ENCODE measurements around the gene IFITM5. TPM values are rescaled to one million over a fixed set of nuclear protein-coding genes. Genes with fewer than 3 reads are reported as not detected.

IFITM5 gene
- total and polyA plus RNA-seq, 9 of the 15 experiments (the other 6 are each of a cell fraction or from before 2014, with no cell fraction given), result 0.19 TPM; not detected in 8

DNA sequence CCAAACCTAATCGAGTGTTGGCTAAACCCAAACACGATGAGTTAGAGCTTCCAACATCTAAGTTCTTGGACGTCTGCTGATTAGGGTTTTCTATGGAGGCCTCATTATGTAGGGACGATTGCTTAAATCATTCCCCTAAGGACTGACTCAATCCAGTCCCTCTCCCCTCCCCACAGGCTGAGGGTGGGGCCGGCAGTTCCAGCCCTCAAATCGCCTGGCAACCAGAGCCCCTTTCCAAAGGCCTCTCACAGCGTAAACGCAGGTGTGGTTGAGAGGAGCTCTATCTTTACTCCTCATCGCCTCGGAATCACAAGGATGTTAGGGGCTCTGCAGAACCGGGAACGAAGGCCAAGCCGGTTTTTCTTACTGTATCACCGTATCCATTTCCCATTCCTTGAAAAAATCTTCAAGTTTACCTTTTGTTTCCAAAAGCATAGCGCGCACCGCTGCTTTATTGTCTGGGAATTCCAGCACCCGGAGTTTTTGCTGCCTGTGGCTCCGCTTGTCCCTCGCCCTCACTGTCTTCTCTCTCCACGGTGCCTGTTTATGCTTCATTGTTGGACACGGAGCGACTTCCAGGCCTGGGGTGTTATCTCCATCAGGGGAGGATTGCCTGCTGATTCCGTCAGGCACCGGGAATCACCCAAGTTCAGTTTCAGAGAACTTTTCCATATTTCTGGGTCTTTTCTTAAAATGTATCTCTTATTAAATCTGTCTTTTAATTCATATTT, 35.1 kb upstream of the IFITM5 start:
- Histone ChIP-seq H3K4me2 (ENCODE audit: insufficient read depth, low read length) (peak overlapping the region; percentile 58), H3K79me2 (ENCODE audit: control insufficient read depth, insufficient read depth, low read length) (no peaks in the 10 kb centered on the region), H3K4me3 (no peak overlapping the region), H3K9me3 (replicated peaks; ENCODE audit: control insufficient read depth, insufficient read depth, low read depth, low read length) (peaks cover 7% of the 10 kb centered on the region; the same call in 1 of the 2 replicates), H3K9me1 (ENCODE audit: control insufficient read depth, insufficient read depth, low read length) (no peaks in the 10 kb centered on the region), H4K20me1 (replicated peaks; ENCODE audit: control insufficient read depth, insufficient read depth, low read length) (no peaks in the 10 kb centered on the region), H2AFZ (ENCODE audit: low read depth, low read length) (peak overlapping the region; percentile 76), H3K36me3 (ENCODE audit: control insufficient read depth, insufficient read depth, low read length) (no peaks in the 10 kb centered on the region), H3K4me1 (replicated peaks in 1 of 2; ENCODE audit: control insufficient read depth in 2 of 2, insufficient read depth in 2 of 2, low read length in 2 of 2) (peaks cover 40% of the 10 kb centered on the region in 2 experiments), H3K9ac (ENCODE audit: insufficient read depth in 1 of 2, low read depth in 2 of 2, low read length in 2 of 2) (peak overlapping the region; percentile 33 to 86; a peak in 3 of 4 replicates), H3K27ac (ENCODE audit: extremely low read depth, low read depth, low read length) (peak overlapping the region; percentile 61), H3K27me3 (ENCODE audit: control insufficient read depth in 2 of 2, insufficient read depth in 2 of 2, low read length in 2 of 2) (no peaks in the 10 kb centered on the region)
- FAIRE-seq (peak; percentile 80), DNase-seq (ENCODE audit: extremely low read depth in 1 of 4, low spot score in 3 of 4) (peak; percentile 54 to 80 (median 56)), ATAC-seq (peak; percentile 61)
- POLR2A ChIA-PET, result interaction anchor here (0.9 to 1.1 kb wide), 2 partner anchors 9 to 14 kb away, joined by 4 read pairs; no protein-coding TSS in a partner anchor
- BruUV-seq (replicated peaks), result no TSS peak
- CTCF ChIA-PET (ENCODE audit: low intra/inter-chr PET ratio), result no interaction called here
- 21% methylated on average over 25 of the region's 25 CpGs for WGBS (ENCODE audit: insufficient coverage, low coverage, missing lambda C conversion rate)
- intact Hi-C loops (cut with micrococcal nuclease), result no loop called here
- in situ Hi-C loops (cut with MboI), result no loop called here
- TF ChIP-seq FOXK2 (conservative IDR thresholded peaks at IDR 0.05 in 1 of 2, IDR thresholded peaks at IDR 0.05 in 1 of 2; ENCODE audit: low read depth in 2 of 2) (0 out of 4 replicates have a peak, but pooled peaks of 1 of the 2 experiments have one; percentile 25), L3MBTL2 (IDR thresholded peaks at IDR 0.05) (peak; percentile 65), MYC (IDR thresholded peaks at IDR 0.05; ENCODE audit: low read depth, low read length) (peak; percentile 34; the same call in 1 of the 2 replicates), MYC (CRISPR knock-in tag; IDR thresholded peaks at IDR 0.05; ENCODE audit: borderline replicate concordance, low read depth) (no peak), GATAD2B (IDR thresholded peaks at IDR 0.05; ENCODE audit: borderline replicate concordance) (0 out of 2 replicates have a peak, but pooled peaks have one; percentile 24), ZNF75A (CRISPR knock-in tag; IDR thresholded peaks at IDR 0.05) (peak; percentile 37; the same call in 1 of the 2 replicates), ZNF175 (CRISPR knock-in tag; IDR thresholded peaks at IDR 0.05; ENCODE audit: low read depth) (0 out of 2 replicates have a peak, but pooled peaks have one; percentile 13), RFX1 (IDR thresholded peaks at IDR 0.05) (peak; percentile 79), ZNF766 (CRISPR knock-in tag; conservative IDR thresholded peaks at IDR 0.05) (0 out of 2 replicates have a peak, but pooled peaks have one; percentile 10), CEBPB (tag; IDR thresholded peaks at IDR 0.05) (peak; percentile 75), CREBBP (IDR thresholded peaks at IDR 0.05; ENCODE audit: low read depth, low read length) (no peak), DMBX1 (CRISPR knock-in tag; IDR thresholded peaks at IDR 0.05; ENCODE audit: borderline replicate concordance) (0 out of 2 replicates have a peak, but pooled peaks have one; percentile 27), HNRNPLL (IDR thresholded peaks at IDR 0.05; ENCODE audit: low read depth, low read length, poor library complexity, severe bottlenecking) (no peak)
- TF ChIP-seq, protein P1, sequence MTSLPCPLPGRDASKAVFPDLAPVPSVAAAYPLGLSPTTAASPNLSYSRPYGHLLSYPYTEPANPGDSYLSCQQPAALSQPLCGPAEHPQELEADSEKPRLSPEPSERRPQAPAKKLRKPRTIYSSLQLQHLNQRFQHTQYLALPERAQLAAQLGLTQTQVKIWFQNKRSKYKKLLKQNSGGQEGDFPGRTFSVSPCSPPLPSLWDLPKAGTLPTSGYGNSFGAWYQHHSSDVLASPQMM (CRISPR knock-in tag; IDR thresholded peaks at IDR 0.05), result no peak
- TF ChIP-seq, protein P2, sequence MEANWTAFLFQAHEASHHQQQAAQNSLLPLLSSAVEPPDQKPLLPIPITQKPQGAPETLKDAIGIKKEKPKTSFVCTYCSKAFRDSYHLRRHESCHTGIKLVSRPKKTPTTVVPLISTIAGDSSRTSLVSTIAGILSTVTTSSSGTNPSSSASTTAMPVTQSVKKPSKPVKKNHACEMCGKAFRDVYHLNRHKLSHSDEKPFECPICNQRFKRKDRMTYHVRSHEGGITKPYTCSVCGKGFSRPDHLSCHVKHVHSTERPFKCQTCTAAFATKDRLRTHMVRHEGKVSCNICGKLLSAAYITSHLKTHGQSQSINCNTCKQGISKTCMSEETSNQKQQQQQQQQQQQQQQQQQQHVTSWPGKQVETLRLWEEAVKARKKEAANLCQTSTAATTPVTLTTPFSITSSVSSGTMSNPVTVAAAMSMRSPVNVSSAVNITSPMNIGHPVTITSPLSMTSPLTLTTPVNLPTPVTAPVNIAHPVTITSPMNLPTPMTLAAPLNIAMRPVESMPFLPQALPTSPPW (CRISPR knock-in tag; IDR thresholded peaks at IDR 0.05), result peak; percentile 60
- TF ChIP-seq, protein P3, sequence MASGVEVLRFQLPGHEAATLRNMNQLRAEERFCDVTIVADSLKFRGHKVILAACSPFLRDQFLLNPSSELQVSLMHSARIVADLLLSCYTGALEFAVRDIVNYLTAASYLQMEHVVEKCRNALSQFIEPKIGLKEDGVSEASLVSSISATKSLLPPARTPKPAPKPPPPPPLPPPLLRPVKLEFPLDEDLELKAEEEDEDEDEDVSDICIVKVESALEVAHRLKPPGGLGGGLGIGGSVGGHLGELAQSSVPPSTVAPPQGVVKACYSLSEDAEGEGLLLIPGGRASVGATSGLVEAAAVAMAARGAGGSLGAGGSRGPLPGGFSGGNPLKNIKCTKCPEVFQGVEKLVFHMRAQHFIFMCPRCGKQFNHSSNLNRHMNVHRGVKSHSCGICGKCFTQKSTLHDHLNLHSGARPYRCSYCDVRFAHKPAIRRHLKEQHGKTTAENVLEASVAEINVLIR (CRISPR knock-in tag; IDR thresholded peaks at IDR 0.05), result no peak
- TF ChIP-seq, protein P4, sequence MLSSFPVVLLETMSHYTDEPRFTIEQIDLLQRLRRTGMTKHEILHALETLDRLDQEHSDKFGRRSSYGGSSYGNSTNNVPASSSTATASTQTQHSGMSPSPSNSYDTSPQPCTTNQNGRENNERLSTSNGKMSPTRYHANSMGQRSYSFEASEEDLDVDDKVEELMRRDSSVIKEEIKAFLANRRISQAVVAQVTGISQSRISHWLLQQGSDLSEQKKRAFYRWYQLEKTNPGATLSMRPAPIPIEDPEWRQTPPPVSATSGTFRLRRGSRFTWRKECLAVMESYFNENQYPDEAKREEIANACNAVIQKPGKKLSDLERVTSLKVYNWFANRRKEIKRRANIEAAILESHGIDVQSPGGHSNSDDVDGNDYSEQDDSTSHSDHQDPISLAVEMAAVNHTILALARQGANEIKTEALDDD (IDR thresholded peaks at IDR 0.05), result peak; percentile 87

All from K562 (cell line).